ENCODE results near the gene NMU.

- TF ChIP-seq FOXK2 (conservative IDR thresholded peaks at IDR 0.05 in 1 of 2, IDR thresholded peaks at IDR 0.05 in 1 of 2; ENCODE audit: low read depth in 2 of 2) (no peak), CTCF (IDR thresholded peaks at IDR 0.05 in 2 of 3, conservative IDR thresholded peaks at IDR 0.05 in 1 of 3; ENCODE audit: insufficient read depth in 2 of 3, low read depth in 1 of 3, low read length in 3 of 3) (no peak), TGIF2 (CRISPR knock-in tag; IDR thresholded peaks at IDR 0.05) (no peak)
These were observed 39.2 kb upstream of the NMU start for GRCh38 chr4:55675196-55675793.

Data from K562 (cell line).